ENCODE data around the gene CEP152.

DNA sequence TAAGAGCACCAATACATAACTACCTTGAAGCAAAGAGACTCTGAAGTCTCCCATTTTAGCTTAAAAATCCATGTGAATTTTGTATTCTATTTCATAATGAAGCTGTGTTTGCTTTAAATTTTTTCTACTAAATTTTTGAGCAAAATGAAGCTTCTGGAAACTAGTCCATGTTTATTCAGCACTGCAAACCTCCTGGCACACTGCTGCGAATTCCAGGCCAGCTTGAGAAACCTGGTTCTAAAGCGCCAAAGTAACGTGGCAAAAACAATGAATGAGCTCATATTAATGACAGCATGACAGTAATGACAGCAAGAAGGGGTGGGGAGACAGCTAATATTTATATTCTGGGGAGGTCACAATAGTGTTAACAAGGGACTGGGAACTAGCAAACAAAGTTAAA lies 25.7 kb downstream of the CEP152 start:
- no peak for TF ChIP-seq EZH2phosphoT487 (conservative IDR thresholded peaks at IDR 0.05; ENCODE audit: low read length)
- TF ChIP-seq, protein P1, sequence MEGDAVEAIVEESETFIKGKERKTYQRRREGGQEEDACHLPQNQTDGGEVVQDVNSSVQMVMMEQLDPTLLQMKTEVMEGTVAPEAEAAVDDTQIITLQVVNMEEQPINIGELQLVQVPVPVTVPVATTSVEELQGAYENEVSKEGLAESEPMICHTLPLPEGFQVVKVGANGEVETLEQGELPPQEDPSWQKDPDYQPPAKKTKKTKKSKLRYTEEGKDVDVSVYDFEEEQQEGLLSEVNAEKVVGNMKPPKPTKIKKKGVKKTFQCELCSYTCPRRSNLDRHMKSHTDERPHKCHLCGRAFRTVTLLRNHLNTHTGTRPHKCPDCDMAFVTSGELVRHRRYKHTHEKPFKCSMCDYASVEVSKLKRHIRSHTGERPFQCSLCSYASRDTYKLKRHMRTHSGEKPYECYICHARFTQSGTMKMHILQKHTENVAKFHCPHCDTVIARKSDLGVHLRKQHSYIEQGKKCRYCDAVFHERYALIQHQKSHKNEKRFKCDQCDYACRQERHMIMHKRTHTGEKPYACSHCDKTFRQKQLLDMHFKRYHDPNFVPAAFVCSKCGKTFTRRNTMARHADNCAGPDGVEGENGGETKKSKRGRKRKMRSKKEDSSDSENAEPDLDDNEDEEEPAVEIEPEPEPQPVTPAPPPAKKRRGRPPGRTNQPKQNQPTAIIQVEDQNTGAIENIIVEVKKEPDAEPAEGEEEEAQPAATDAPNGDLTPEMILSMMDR (IDR thresholded peaks at IDR 0.05; ENCODE audit: insufficient read depth, low read length, poor library complexity, severe bottlenecking) = no peak

Data from SU-DHL-6 (cell line).